Transverse colon (tissue), 4 donors: ENCODE results near the gene UBL5. TPM values are rescaled to one million over a fixed set of nuclear protein-coding genes. Genes with fewer than 3 reads are reported as not detected.

Experiments used
- DNase-seq: peaks from one replicate; pipeline ENCODE4 v3.0.0-alpha.2; 2019
- H3K27ac ChIP-seq, 4 donors: fragments of 200-600 bp; sonication (generic); 2 replicates each; pipeline ENCODE4 v1.5.1; 2016 to 2018; ENCODE audit warnings: inconsistent platforms in 4 of 4
- H3K27me3 ChIP-seq: fragments of 200-600 bp; sonication (generic); 2 replicates; pipeline ENCODE4 v1.5.1; 2017; ENCODE audit warnings: inconsistent platforms
- H3K36me3 ChIP-seq, 4 donors: fragments of 200-600 bp; sonication (generic); 2 replicates each; pipeline ENCODE4 v1.5.1; 2017 to 2019; ENCODE audit warnings: inconsistent platforms in 4 of 4
- H3K4me1 ChIP-seq, 4 donors: fragments of 200-600 bp; sonication (generic); 2 replicates each; pipeline ENCODE4 v1.5.1; 2017 to 2020; ENCODE audit warnings: inconsistent platforms in 4 of 4
- H3K4me3 ChIP-seq, 4 donors: fragments of 200-600 bp; sonication (generic); 1 replicate in 1 of 4; 2 replicates in 3 of 4; pipeline versions ENCODE4 v1.5.1 to v1.6.1; 2017 to 2019; ENCODE audit warnings: inconsistent platforms in 4 of 4
- H3K9me3 ChIP-seq, 2 donors: fragments of 200-600 bp; sonication (generic); 2 replicates each; pipeline ENCODE4 v1.5.1; 2017 to 2019; ENCODE audit warnings: inconsistent platforms in 2 of 2
- EP300 ChIP-seq: sonication (generic); formaldehyde crosslinking; IDR thresholded peaks from one replicate; pipeline ENCODE4 v1.6.1; 2017; ENCODE audit warnings: antibody characterized with exemption, low read depth
- POLR2A ChIP-seq: fragments of 450-650 bp; IDR thresholded peaks from one replicate; pipeline ENCODE4 v1.6.1; 2016; ENCODE audit warnings: antibody characterized with exemption, mild to moderate bottlenecking, moderate library complexity
- POLR2AphosphoS5 ChIP-seq, 3 donors: sonication (generic); formaldehyde crosslinking; IDR thresholded peaks; one replicate each; pipeline ENCODE4 v1.6.1; 2016; ENCODE audit warnings: antibody characterized with exemption in 3 of 3
- WGBS, 2 donors: methylation state at CpG; one replicate each; pipeline ENCODE4 v1.1.5; 2018; ENCODE audit warnings: low coverage in 1 of 2; 5-methylcytosine and 5-hydroxymethylcytosine counted together
- in situ Hi-C, 4 donors: fragments of 200-750 bp; cut with MboI; loops; one replicate each; pipeline versions ENCODE4 v1.15.0 to v1.15.1; 2017; ENCODE audit warnings: low sequenced_read_pairs in 3 of 4, low pct_ligation_motif_present in 1 of 4, low pct_unique_long_range_greater_than_20kb in 1 of 4
- intact Hi-C: fragments of 100-400 bp; cut with DNase I; formaldehyde crosslinking; loops from one replicate; pipeline ENCODE4 v1.15.1; 2023; ENCODE audit warnings: low total_unique reads
- total RNA-seq, 4 donors: library from RNA; depleted of rRNA; stranded (reverse); fragments of >200 nt; gene quantifications; one replicate each; pipeline ENCODE4 v1.1.0, GENCODE V29; 2016
- TF ChIP-seq, protein P1 (sequence below), 5 experiments: fragments of 200-600 bp in 3 of 5; fragments of 450-650 bp in 2 of 5; sonication (generic) in 3 of 5; IDR thresholded peaks; 1 replicate in 2 of 5; 2 replicates in 3 of 5; pipeline ENCODE4 v1.5.1; 2016 to 2017; ENCODE audit warnings: antibody characterized with exemption in 5 of 5, inconsistent platforms in 3 of 5, mild to moderate bottlenecking in 2 of 5, moderate library complexity in 1 of 5

The UBL5 gene
- total RNA-seq, 4 donors from 2014 or later = 61.0 to 563 (median 249) TPM

DNA sequence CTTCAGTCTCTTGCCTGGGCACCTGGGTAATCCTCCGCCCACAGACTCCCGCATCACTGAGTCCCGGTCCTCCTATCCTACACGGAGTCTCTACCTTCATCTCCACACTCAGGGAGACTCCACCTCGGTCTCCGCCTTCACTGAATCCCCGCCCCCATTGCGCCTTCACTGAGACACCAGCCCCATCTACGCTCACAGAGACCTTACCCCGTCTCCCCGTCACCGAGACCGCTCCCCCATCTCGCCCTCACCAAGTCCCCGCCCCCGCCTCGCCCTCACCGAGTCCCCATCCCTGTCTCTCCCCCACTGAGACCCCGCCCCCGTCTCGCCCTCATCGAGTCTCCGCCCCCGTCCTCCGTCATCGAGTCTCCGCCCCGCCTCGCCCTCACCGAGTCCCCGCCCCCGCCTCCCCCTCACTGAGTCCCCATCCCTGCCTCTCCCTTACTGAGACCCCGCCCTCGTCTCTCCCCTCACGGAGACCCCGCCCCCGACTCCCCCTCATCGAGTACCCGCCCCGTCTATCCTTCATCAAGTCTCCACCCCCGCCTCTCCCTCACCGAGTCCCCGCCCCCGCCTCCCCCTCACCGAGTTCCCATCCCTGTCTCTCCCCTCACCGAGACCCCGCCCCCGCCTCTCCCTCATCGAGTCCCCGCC is 36.0 kb upstream of the UBL5 start:
- Histone ChIP-seq H3K9me3 (no peaks in the 10 kb centered on the region), H3K27ac (peak overlapping the region; percentile 90 to 94 (median 92)), H3K4me1 (peaks cover 0 to 23% (median 11%) of the 10 kb centered on the region in 4 donors), H3K36me3 (no peaks in the 10 kb centered on the region), H3K27me3 (no peaks in the 10 kb centered on the region), H3K4me3 (peak overlapping the region; percentile 51 to 73 (median 70))
- intact Hi-C loops (loop anchor here (10.0 kb wide), 2 partner anchors 477 to 577 kb away; partner anchors contain the start of gene OR7D4), in situ Hi-C loops (loop anchor here (5.0 to 25.0 kb wide), 5 partner anchors 167 to 654 kb away; partner anchors contain the start of genes ZNF559 (in 3 of the 4), ZNF561 (in 3 of the 4), ZNF699 (in 3 of the 4) and OR7G3 (in 2 of the 4))
- DNase-seq = peak; percentile 98
- 1 to 5% methylated on average over 15 to 26 of the region's 50 CpGs for WGBS, 2 donors
- TF ChIP-seq POLR2A = peak; percentile 60
- TF ChIP-seq POLR2AphosphoS5 (IDR thresholded peaks at IDR 0.05) = peak in 2 of 3 donors; percentile 42 to 44
- no peak for TF ChIP-seq EP300
- TF ChIP-seq, protein P1, sequence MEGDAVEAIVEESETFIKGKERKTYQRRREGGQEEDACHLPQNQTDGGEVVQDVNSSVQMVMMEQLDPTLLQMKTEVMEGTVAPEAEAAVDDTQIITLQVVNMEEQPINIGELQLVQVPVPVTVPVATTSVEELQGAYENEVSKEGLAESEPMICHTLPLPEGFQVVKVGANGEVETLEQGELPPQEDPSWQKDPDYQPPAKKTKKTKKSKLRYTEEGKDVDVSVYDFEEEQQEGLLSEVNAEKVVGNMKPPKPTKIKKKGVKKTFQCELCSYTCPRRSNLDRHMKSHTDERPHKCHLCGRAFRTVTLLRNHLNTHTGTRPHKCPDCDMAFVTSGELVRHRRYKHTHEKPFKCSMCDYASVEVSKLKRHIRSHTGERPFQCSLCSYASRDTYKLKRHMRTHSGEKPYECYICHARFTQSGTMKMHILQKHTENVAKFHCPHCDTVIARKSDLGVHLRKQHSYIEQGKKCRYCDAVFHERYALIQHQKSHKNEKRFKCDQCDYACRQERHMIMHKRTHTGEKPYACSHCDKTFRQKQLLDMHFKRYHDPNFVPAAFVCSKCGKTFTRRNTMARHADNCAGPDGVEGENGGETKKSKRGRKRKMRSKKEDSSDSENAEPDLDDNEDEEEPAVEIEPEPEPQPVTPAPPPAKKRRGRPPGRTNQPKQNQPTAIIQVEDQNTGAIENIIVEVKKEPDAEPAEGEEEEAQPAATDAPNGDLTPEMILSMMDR (IDR thresholded peaks at IDR 0.05) = no peak

GRCh38 chr19:9792206-9793070 is 35.3 kb upstream of the UBL5 start:
- intact Hi-C loops = loop anchor here (10.0 kb wide), 2 partner anchors 478 to 578 kb away; partner anchors contain the start of gene OR7D4
- Histone ChIP-seq H3K4me1 (peaks cover 0 to 22% (median 11%) of the 10 kb centered on the region in 4 donors), H3K27ac (peak overlapping the region; percentile 90 to 94 (median 92)), H3K9me3 (no peaks in the 10 kb centered on the region), H3K4me3 (peak overlapping the region; percentile 51 to 73 (median 70)), H3K36me3 (no peaks in the 10 kb centered on the region), H3K27me3 (no peaks in the 10 kb centered on the region)
- 0 to 2% methylated on average over 5 to 45 of the region's 70 CpGs for WGBS, 2 donors
- peak; percentile 97 for DNase-seq
- TF ChIP-seq EP300 (no peak), POLR2AphosphoS5 (IDR thresholded peaks at IDR 0.05) (peak in 1 of 3 donors; percentile 34)
- TF ChIP-seq, protein P1 (IDR thresholded peaks at IDR 0.05) = peak in 1 of 5 experiments; percentile 22
- in situ Hi-C loops = loop anchor here (5.0 to 25.0 kb wide), 5 partner anchors 168 to 655 kb away; partner anchors contain the start of genes ZNF559 (in 3 of the 4), ZNF561 (in 3 of the 4), ZNF699 (in 3 of the 4) and OR7G3 (in 2 of the 4)

DNA sequence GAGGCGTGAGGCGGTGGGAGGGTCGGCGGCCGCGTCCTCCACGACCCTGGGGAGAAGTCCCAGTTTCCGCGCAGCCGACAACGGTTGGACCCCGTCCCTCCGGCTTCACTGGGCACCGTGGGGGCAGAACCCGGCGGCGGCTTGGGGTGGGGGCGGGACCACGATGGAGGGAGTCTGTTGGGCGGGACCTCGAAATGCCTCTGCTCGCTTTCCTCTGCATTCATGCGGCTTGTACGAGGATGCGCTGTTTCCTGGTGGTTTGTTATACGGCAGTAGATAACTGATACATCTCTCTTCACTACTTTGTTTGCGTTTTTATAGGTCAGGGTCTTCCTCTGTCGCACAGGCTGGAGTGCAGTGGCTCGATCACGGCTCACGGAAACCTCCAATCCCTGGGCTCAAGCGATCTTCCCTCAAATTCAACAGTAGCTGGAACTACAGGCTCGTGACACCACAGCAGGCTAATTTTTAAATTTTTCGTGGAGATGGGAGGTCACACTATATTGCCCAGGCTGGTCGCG is 34.6 kb upstream of the UBL5 start:
- TF ChIP-seq POLR2AphosphoS5 (IDR thresholded peaks at IDR 0.05) = no peak
- TF ChIP-seq, protein P1 (IDR thresholded peaks at IDR 0.05) = no peak
- no peak for TF ChIP-seq POLR2A
- no peak for TF ChIP-seq EP300
- in situ Hi-C loops = loop anchor here (5.0 to 25.0 kb wide), 5 partner anchors 168 to 656 kb away; partner anchors contain the start of genes ZNF559 (in 3 of the 4), ZNF561 (in 3 of the 4), ZNF699 (in 3 of the 4) and OR7G3 (in 2 of the 4)

More for the DNA sequence above, 34.6 kb upstream of the UBL5 start:
- peaks cover 0 to 22% (median 11%) of the 10 kb centered on the region in 4 donors for H3K4me1 ChIP-seq
- DNase-seq = peak; percentile 66
- 27 to 50% methylated on average over 8 to 35 of the region's 36 CpGs for WGBS, 2 donors
- no peaks in the 10 kb centered on the region for H3K27me3 ChIP-seq
- peak overlapping the region; percentile 25 to 73 (median 62) for H3K4me3 ChIP-seq
- H3K9me3 ChIP-seq = no peaks in the 10 kb centered on the region
- H3K27ac ChIP-seq = peak overlapping the region; percentile 90 to 94 (median 92)
- intact Hi-C loops = loop anchor here (10.0 kb wide), 2 partner anchors 478 to 578 kb away; partner anchors contain the start of gene OR7D4
- H3K36me3 ChIP-seq = no peaks in the 10 kb centered on the region
